ENCODE data around the gene PATJ. TPM values are rescaled to one million over a fixed set of nuclear protein-coding genes. Genes with fewer than 3 reads are reported as not detected.

PATJ gene
- total RNA-seq, 2 donors from 2014 or later = 74.3 to 81.7 TPM

- no peak for TF ChIP-seq CTCF (conservative IDR thresholded peaks at IDR 0.05)
- Histone ChIP-seq H3K9ac (ENCODE audit: extremely low read depth, low read length, poor library complexity, severe bottlenecking) (no peak overlapping the region), H3K4me1 (ENCODE audit: control insufficient read depth, insufficient read depth, low read length) (no peaks in the 10 kb centered on the region), H3K27me3 (ENCODE audit: control insufficient read depth, insufficient read depth, low read length, poor library complexity, severe bottlenecking) (no peaks in the 10 kb centered on the region), H3K9me3 (ENCODE audit: control insufficient read depth, low read length) (no peaks in the 10 kb centered on the region), H3K4me3 (ENCODE audit: low read length) (no peak overlapping the region), H3K27ac (ENCODE audit: low read depth, low read length) (no peak overlapping the region), H3K36me3 (ENCODE audit: control insufficient read depth, insufficient read depth, low read length) (no peaks in the 10 kb centered on the region)
- no peak overlapping the region for H3K4me3 Mint-ChIP-seq
- no peaks in the 10 kb centered on the region for H3K27me3 Mint-ChIP-seq (ENCODE audit: insufficient read depth)
- no peaks in the 10 kb centered on the region for H3K9me3 Mint-ChIP-seq
- H3K36me3 Mint-ChIP-seq (ENCODE audit: low read depth) = no peaks in the 10 kb centered on the region
- DNase-seq = peak; percentile 20
- H3K27ac Mint-ChIP-seq = no peak overlapping the region
- peaks cover 19% of the 10 kb centered on the region for H3K4me1 Mint-ChIP-seq
- WGBS, 2 experiments (ENCODE audit: insufficient coverage in 1 of 2, insufficient read length in 1 of 2) = 93 to 98% methylated on average over 8 of the region's 8 CpGs
Observed at GRCh38 chr1:62188111-62188510, 445.8 kb downstream of the PATJ start.

- peaks cover 29% of the 10 kb centered on the region for H3K36me3 Mint-ChIP-seq (ENCODE audit: low read depth)
- Histone ChIP-seq H3K4me3 (ENCODE audit: low read length) (peak within 1 kb of the TSS; percentile 93), H3K4me1 (ENCODE audit: control insufficient read depth, insufficient read depth, low read length) (no peaks in the 10 kb centered on the region), H3K36me3 (ENCODE audit: control insufficient read depth, insufficient read depth, low read length) (peaks cover 25% of the 10 kb centered on the region), H3K27me3 (ENCODE audit: control insufficient read depth, insufficient read depth, low read length, poor library complexity, severe bottlenecking) (no peaks in the 10 kb centered on the region), H3K9ac (ENCODE audit: extremely low read depth, low read length, poor library complexity, severe bottlenecking) (peak within 1 kb of the TSS; percentile 99), H3K9me3 (ENCODE audit: control insufficient read depth, low read length) (no peaks in the 10 kb centered on the region), H3K27ac (ENCODE audit: low read depth, low read length) (peak within 1 kb of the TSS; percentile 36)
- TF ChIP-seq CTCF (conservative IDR thresholded peaks at IDR 0.05) = no peak
- 1 to 3% methylated on average over 22 to 55 of the region's 55 CpGs for WGBS, 2 experiments (ENCODE audit: insufficient coverage in 1 of 2, insufficient read length in 1 of 2)
- DNase-seq = peak; percentile 97
- H3K4me3 Mint-ChIP-seq = peak within 1 kb of the TSS; percentile 100
- peak within 1 kb of the TSS; percentile 99 for H3K27ac Mint-ChIP-seq
- H3K9me3 Mint-ChIP-seq = no peaks in the 10 kb centered on the region
- no peaks in the 10 kb centered on the region for H3K27me3 Mint-ChIP-seq (ENCODE audit: insufficient read depth)
- H3K4me1 Mint-ChIP-seq = peaks cover 40% of the 10 kb centered on the region
Observed at GRCh38 chr1:62194651-62195544, 452.6 kb downstream of the PATJ start, which contains the start of gene L1TD1. Gene L1TD1 (plus strand): TSS chr1:62194849. CDS start chr1:62206629, 11,780 bp downstream.

GRCh38 chr1:62196086-62196690, 453.9 kb downstream of the PATJ start:
- WGBS, 2 experiments (ENCODE audit: insufficient coverage in 1 of 2, insufficient read length in 1 of 2) = 7 to 22% methylated on average over 10 to 17 of the region's 17 CpGs

More at GRCh38 chr1:62196086-62196690, 453.9 kb downstream of the PATJ start:
- Mint-ChIP-seq H3K27me3 (ENCODE audit: insufficient read depth) (no peaks in the 10 kb centered on the region), H3K9me3 (no peaks in the 10 kb centered on the region), H3K27ac (peak overlapping the region; percentile 99), H3K4me3 (peak overlapping the region; percentile 100), H3K4me1 (peaks cover 40% of the 10 kb centered on the region), H3K36me3 (ENCODE audit: low read depth) (peaks cover 35% of the 10 kb centered on the region)
- peak overlapping the region; percentile 93 for H3K4me3 ChIP-seq (ENCODE audit: low read length)
- no peaks in the 10 kb centered on the region for H3K9me3 ChIP-seq (ENCODE audit: control insufficient read depth, low read length)
- H3K27ac ChIP-seq (ENCODE audit: low read depth, low read length) = no peak overlapping the region
- no peaks in the 10 kb centered on the region for H3K27me3 ChIP-seq (ENCODE audit: control insufficient read depth, insufficient read depth, low read length, poor library complexity, severe bottlenecking)
- peak overlapping the region; percentile 99 for H3K9ac ChIP-seq (ENCODE audit: extremely low read depth, low read length, poor library complexity, severe bottlenecking)
- H3K36me3 ChIP-seq (ENCODE audit: control insufficient read depth, insufficient read depth, low read length) = peaks cover 33% of the 10 kb centered on the region
- no peak for TF ChIP-seq CTCF (conservative IDR thresholded peaks at IDR 0.05)
- no peaks in the 10 kb centered on the region for H3K4me1 ChIP-seq (ENCODE audit: control insufficient read depth, insufficient read depth, low read length)
- peak; percentile 62 for DNase-seq

Data from endodermal cell (in vitro differentiated cells).